Natural killer cell (primary cell): Measurements from ENCODE around the gene NME7. TPM values are rescaled to one million over a fixed set of nuclear protein-coding genes. Genes with fewer than 3 reads are reported as not detected.
A peak's percentile ranks its signal among the peaks of the same experiment; 100 is the strongest.

Source experiments
- ATAC-seq, 3 donors: fragments of 150-1000 bp in 2 of 3; fragments of 200-7000 bp in 1 of 3; cut with Tn5 transposase; 1 replicate in 1 of 3; 2 replicates in 2 of 3; pipeline ENCODE4 v1.10.0; 2021; ENCODE audit warnings: mild to moderate bottlenecking in 2 of 3, moderate library complexity in 2 of 3
- DNase-seq, 2 donors: peaks; one replicate each; pipeline versions ENCODE4 v3.0.0 to v3.0.0-alpha.2; 2013 to 2021; ENCODE audit warnings: mixed read lengths in 1 of 2
- H3K27ac ChIP-seq: one replicate; pipeline ENCODE4 v1.5.1; 2013; ENCODE audit warnings: mild to moderate bottlenecking, low read length
- H3K27me3 ChIP-seq: one replicate; pipeline ENCODE4 v1.6.1; 2013; ENCODE audit warnings: low read length; ENCODE audit not compliant: control insufficient read depth, insufficient read depth
- H3K36me3 ChIP-seq: one replicate; pipeline ENCODE4 v1.6.1; 2013; ENCODE audit warnings: low read length; ENCODE audit not compliant: control insufficient read depth, insufficient read depth
- H3K4me1 ChIP-seq: one replicate; pipeline ENCODE4 v1.6.1; 2013; ENCODE audit warnings: low read length; ENCODE audit not compliant: control insufficient read depth, insufficient read depth
- H3K4me3 ChIP-seq: one replicate; pipeline ENCODE4 v1.5.1; 2013; ENCODE audit warnings: low read length
- H3K9me3 ChIP-seq: one replicate; pipeline ENCODE4 v1.6.1; 2013; ENCODE audit warnings: low read length; ENCODE audit not compliant: control insufficient read depth, insufficient read depth
- H3K27ac Mint-ChIP-seq, 2 donors: one replicate each; pipeline ENCODE4 v1.8.0; 2022; ENCODE audit warnings: mild to moderate bottlenecking in 2 of 2, mixed read lengths in 2 of 2, moderate library complexity in 1 of 2
- H3K27me3 Mint-ChIP-seq, 2 donors: one replicate each; pipeline ENCODE4 v1.8.0; 2022; ENCODE audit warnings: low read depth in 2 of 2, mixed read lengths in 2 of 2
- H3K36me3 Mint-ChIP-seq: one replicate; pipeline ENCODE4 v1.8.0; 2022; ENCODE audit warnings: mixed read lengths
- H3K4me1 Mint-ChIP-seq, 2 donors: one replicate each; pipeline ENCODE4 v1.8.0; 2022; ENCODE audit warnings: mixed read lengths in 2 of 2
- H3K4me3 Mint-ChIP-seq: one replicate; pipeline ENCODE4 v1.8.0; 2022; ENCODE audit warnings: mild to moderate bottlenecking, moderate library complexity, mixed read lengths
- H3K9me3 Mint-ChIP-seq, 2 donors: one replicate each; pipeline ENCODE4 v1.8.0; 2022; ENCODE audit warnings: mixed read lengths in 2 of 2
- WGBS: methylation state at CpG from one replicate; pipeline ENCODE4 v1.1.7; 2013; ENCODE audit warnings: missing lambda C conversion rate; ENCODE audit not compliant: insufficient coverage; 5-methylcytosine and 5-hydroxymethylcytosine counted together
- intact Hi-C: fragments of 100-400 bp; cut with micrococcal nuclease; formaldehyde crosslinking; loops from one replicate; pipeline ENCODE4 v1.14.2; 2022
- total RNA-seq, 4 donors: library from RNA; stranded (reverse); fragments of 120-200 nt in 1 of 4; gene quantifications; one replicate each; pipeline versions ENCODE4 v1.2.3 to v1.2.4, GENCODE V29; 2013 to 2022
- TF ChIP-seq, protein P1 (sequence below): fragments of 200-600 bp; IDR thresholded peaks from one replicate; pipeline ENCODE4 v1.8.0; 2022; ENCODE audit warnings: antibody characterized with exemption

NME7 gene
- total RNA-seq, 3 donors from 2014 or later (not counting 1 experiment from before 2014, with no cell fraction given) = 5.2 to 9.9 (median 9.8) TPM

DNA sequence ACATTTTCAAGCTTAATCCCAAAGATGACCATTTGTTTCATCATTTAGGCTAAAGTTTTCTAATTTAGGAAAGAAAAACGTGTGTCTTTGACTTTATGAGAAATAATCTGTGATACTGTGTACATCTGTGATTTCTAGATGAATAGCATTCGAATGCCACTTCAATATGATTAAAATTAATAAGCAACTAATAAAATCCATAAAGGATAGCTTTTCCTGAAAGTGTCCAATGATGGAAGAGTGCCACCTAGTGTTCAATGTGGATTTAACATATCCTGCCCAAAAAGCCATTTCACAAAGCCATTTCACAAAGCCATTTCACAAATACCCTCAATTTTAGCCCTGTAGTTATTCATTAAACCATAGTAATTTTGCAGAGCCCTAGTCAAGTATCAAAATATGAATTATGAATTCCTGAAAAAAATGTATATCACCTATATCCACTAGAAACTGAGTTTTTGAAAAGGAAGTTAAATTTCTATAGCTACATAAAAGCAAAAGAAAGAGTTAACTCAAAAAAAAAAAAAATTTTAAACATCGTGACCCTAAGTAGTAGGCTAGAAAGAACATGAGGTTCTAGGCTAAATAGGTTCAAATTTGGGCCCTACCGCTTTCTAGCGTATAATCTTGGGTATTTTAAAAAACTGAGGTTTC is 19.1 kb downstream of the NME7 start:
- peak in 1 of 2 donors; percentile 82 for DNase-seq
- WGBS = 90% methylated on average over 3 of the region's 5 CpGs
- Mint-ChIP-seq H3K27me3 (no peaks in the 10 kb centered on the region), H3K4me1 (no peaks in the 10 kb centered on the region), H3K4me3 (no peak overlapping the region), H3K9me3 (no peaks in the 10 kb centered on the region), H3K36me3 (no peaks in the 10 kb centered on the region), H3K27ac (no peak overlapping the region)
- Histone ChIP-seq H3K4me3 (no peak overlapping the region), H3K36me3 (no peaks in the 10 kb centered on the region), H3K27me3 (no peaks in the 10 kb centered on the region), H3K27ac (no peak overlapping the region), H3K4me1 (no peaks in the 10 kb centered on the region), H3K9me3 (no peaks in the 10 kb centered on the region)
- intact Hi-C loops = loop anchor here (1.0 to 5.0 kb wide), 3 partner anchors 745 to 1006 kb away; no protein-coding TSS in a partner anchor
- peak; percentile 50 to 58 (median 57) for ATAC-seq
- TF ChIP-seq, protein P1, sequence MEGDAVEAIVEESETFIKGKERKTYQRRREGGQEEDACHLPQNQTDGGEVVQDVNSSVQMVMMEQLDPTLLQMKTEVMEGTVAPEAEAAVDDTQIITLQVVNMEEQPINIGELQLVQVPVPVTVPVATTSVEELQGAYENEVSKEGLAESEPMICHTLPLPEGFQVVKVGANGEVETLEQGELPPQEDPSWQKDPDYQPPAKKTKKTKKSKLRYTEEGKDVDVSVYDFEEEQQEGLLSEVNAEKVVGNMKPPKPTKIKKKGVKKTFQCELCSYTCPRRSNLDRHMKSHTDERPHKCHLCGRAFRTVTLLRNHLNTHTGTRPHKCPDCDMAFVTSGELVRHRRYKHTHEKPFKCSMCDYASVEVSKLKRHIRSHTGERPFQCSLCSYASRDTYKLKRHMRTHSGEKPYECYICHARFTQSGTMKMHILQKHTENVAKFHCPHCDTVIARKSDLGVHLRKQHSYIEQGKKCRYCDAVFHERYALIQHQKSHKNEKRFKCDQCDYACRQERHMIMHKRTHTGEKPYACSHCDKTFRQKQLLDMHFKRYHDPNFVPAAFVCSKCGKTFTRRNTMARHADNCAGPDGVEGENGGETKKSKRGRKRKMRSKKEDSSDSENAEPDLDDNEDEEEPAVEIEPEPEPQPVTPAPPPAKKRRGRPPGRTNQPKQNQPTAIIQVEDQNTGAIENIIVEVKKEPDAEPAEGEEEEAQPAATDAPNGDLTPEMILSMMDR = peak; percentile 88

DNA sequence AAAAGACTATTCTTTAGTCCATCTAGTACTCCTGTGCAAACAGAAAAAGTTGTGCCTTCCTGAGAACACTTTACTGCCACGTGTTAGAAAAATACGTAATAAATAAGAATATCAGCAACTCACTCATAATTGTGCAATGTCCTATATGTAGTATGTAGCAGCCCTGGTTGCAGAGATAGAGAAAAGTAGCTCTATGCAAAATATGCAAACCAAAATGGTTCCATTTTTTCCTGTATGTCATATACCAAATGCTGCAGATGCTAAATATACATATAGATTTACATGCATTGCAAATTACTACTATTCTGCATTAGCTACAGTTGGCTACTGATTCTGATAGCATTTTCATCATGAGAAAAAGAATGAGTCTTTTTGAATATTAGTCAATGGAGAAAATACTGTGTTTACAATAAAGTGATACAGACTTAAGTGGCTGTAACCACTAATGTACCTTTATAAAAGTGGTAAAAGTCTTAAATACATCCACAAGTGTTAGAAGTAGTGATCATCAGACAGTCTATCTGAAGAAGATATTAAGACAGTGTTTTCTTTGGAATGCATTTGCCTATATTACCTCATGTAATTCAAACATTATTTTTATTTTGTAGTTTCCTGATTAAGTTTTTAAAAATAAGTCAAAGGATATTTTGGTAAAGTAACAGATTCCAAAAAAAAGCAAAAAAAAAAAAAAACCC is 19.8 kb downstream of the NME7 start:
- H3K4me1 ChIP-seq = no peaks in the 10 kb centered on the region
- Mint-ChIP-seq H3K4me1 (no peaks in the 10 kb centered on the region), H3K36me3 (no peaks in the 10 kb centered on the region), H3K4me3 (no peak overlapping the region), H3K27ac (no peak overlapping the region), H3K27me3 (no peaks in the 10 kb centered on the region), H3K9me3 (no peaks in the 10 kb centered on the region)
- TF ChIP-seq, protein P1 = no peak
- no peaks in the 10 kb centered on the region for H3K36me3 ChIP-seq
- H3K9me3 ChIP-seq = no peaks in the 10 kb centered on the region
- no CpG with 5 or more reads among the region's 2 CpGs for WGBS
- DNase-seq (no peak), ATAC-seq (no peak)
- H3K27me3 ChIP-seq = no peaks in the 10 kb centered on the region
- intact Hi-C loops = loop anchor here (1.0 to 5.0 kb wide), 3 partner anchors 745 to 1006 kb away; no protein-coding TSS in a partner anchor
- no peak overlapping the region for H3K4me3 ChIP-seq
- no peak overlapping the region for H3K27ac ChIP-seq

DNA sequence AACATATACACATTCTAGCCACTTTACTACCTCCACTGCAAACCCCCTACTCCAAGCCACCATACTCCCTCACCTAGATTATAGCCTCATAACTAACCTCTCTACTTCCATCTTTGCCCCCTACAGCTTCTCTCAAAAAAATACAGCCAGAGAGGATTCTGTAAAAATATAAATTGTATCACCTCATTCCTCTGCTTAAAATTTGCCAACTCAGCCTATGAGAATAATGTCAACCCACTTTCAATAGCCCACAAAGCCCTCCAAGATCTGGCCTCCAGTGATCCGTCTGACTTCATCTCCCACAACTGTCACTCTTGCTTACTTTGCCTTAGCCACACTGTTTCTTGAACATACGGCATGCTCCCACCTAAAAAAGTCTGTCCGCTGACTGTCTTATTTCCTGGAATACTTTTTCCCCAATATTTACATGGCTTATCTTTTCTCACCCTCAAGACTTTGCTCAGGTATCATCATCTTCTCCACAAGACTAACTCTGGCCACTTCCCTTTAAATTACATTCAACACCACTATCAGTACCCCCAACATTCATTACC is 21.5 kb downstream of the NME7 start:
- TF ChIP-seq, protein P1 = no peak
- no peaks in the 10 kb centered on the region for H3K9me3 Mint-ChIP-seq
- Histone ChIP-seq H3K9me3 (no peaks in the 10 kb centered on the region), H3K4me3 (no peak overlapping the region), H3K36me3 (no peaks in the 10 kb centered on the region), H3K27me3 (no peaks in the 10 kb centered on the region), H3K4me1 (no peaks in the 10 kb centered on the region), H3K27ac (no peak overlapping the region)
- H3K27me3 Mint-ChIP-seq = no peaks in the 10 kb centered on the region
- H3K27ac Mint-ChIP-seq = no peak overlapping the region
- no peaks in the 10 kb centered on the region for H3K4me1 Mint-ChIP-seq
- no peak overlapping the region for H3K4me3 Mint-ChIP-seq
- WGBS = 94% methylated on average over 3 of the region's 3 CpGs
- intact Hi-C loops = loop anchor here (5.0 kb wide), 1 partner anchor 1004 kb away; no protein-coding TSS in a partner anchor
- no peak for ATAC-seq
- no peak for DNase-seq
- no peaks in the 10 kb centered on the region for H3K36me3 Mint-ChIP-seq
